Measurements from ENCODE around the gene PRR23B.

GRCh38 chr3:139052802-139053600, 32.3 kb upstream of the PRR23B start:
- TF ChIP-seq CTCF (IDR thresholded peaks at IDR 0.05) = no peak
- no peak for TF ChIP-seq ZFX (IDR thresholded peaks at IDR 0.05; ENCODE audit: borderline replicate concordance)

Measured in 22Rv1 (cell line).